KBM-7 (cell line): ENCODE measurements around the gene MYO16.

Experiments
- DNase-seq: peaks from one replicate; pipeline ENCODE4 v3.0.0-alpha.2; 2015
- in situ Hi-C: fragments of 300-500 bp; cut with MboI; formaldehyde crosslinking; loops from 2 replicates; pipeline ENCODE4 v1.14.3; 2020; ENCODE audit warnings: low sequenced_read_pairs, low pct_unique_long_range_greater_than_20kb, mixed read lengths

Gene MYO16

DNA sequence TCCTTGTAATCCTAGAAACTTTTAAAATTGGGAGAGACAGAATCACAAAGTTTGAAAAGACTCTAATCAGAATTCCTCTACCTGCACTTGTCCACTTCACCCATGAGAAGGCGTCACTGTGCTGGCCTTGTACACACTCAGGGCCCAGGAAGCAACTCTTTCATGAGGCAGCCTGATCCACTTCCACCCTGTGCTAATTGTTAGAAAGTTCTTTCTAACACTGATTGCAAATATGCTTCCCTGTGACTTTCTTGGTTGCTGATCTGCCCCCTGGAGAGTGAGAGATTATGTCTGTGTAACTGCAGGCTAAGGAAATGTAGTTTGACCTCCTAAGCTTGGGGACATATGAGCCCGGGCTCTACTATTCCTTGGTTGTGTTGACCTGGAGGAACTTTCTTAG, 494.6 kb downstream of the MYO16 start:
- DNase-seq, result no peak
- in situ Hi-C loops, result no loop called here

DNA sequence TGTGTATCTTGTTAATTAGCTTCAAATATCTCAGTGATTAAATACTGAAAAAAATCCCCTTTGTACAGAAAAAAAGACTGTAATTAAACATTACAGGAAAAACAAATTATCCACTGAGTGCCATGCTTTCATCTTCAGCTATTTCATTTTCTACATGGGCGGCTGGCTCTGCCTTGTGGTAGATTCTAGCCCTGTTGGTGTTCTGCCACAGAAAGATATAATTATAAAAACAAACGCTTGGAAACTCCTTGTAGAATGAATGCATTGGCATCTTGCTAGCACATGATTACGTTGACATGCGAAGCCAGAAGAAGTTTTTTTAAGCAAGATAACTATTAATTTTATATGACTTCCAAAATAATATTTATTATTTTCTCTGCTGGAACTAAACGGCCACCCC, 496.8 kb downstream of the MYO16 start:
- no peak for DNase-seq
- in situ Hi-C loops, result no loop called here

DNA sequence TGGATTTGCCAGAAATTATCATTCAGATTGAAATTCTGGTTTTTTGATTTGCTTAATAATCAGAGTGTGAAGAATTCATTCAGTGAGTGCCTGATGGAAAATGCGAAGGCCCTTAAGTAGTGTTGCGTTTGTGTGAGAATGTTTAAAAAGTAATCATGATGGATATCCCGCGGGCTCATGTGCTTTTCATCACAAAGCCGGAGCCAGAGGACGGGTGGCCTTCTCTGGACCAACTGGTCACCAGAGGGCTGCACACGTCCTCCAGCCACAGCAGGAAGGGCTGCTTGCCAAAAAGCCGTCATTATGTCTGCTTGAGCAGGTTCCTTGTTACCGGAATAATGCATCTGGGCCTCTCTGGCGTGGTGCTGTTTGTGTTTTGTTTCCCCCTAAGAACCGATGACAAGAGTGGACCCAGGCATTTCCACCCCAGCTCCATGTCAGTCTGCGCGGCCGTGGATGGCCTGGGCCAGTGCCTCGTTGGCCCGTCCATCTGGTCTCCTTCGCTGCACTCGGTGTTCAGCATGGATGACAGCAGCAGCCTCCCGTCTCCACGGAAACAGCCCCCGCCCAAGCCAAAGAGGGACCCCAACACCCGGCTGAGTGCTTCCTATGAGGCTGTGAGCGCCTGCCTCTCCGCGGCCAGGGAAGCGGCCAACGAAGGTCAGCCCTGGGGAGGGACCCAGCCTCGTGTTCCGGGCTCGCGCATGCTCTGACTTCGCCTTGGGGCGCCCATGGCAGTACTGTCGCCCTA, 497.7 kb downstream of the MYO16 start:
- no peak for DNase-seq
- in situ Hi-C loops, result no loop called here

DNA sequence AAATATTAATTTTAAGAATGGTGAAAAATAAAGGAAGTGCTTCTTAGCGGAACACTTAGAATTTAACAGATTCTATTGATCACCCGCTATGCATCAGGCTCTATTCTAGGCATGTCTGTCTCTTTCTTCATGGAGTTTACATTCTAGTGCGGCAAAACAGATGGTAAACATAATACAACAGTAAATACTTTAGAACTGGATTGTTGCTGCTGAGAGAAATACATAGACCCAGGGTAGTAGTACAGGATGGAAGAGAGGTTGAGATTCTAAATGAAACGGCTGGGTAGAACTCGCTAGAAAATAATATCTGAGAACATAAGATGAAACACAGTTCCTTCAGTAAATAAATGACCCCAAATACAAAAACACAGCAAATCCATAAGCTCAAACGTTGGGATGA, 498.7 kb downstream of the MYO16 start:
- in situ Hi-C loops, result no loop called here
- no peak for DNase-seq

DNA sequence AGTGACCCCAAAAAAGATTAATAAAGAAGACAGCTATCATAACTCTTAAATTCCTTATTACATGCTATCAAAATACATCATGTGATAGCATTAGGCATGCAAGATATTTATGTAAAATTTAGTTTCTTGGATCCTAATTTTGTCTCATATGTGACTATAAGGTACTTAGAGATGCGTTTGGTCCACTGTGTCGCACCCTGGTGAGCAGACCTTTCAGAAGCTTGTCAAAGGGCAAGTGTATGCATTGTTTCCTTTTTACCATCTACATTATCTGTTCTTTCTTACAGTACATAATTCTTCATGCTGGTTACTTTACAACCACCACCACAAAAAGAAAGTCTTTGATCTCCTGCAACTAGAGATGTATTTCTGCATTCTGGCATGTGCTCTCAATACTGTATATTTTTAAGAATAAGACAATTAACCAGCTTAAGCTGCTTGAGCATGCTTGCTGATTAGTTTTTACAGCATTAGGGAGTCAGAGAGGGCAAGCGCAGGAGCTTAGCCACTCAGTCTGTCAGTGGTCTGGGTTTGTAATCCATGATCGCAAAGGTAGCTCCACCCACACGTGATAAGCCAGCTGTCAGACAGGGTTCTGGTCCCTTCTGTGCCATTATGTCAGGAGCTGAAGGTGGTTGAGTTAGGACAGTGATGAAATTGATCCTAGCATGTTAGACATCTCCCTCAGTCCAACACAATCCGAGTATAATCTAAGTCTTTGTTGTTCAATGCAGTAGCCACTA, 500.9 kb downstream of the MYO16 start:
- DNase-seq, result no peak
- in situ Hi-C loops, result no loop called here

DNA sequence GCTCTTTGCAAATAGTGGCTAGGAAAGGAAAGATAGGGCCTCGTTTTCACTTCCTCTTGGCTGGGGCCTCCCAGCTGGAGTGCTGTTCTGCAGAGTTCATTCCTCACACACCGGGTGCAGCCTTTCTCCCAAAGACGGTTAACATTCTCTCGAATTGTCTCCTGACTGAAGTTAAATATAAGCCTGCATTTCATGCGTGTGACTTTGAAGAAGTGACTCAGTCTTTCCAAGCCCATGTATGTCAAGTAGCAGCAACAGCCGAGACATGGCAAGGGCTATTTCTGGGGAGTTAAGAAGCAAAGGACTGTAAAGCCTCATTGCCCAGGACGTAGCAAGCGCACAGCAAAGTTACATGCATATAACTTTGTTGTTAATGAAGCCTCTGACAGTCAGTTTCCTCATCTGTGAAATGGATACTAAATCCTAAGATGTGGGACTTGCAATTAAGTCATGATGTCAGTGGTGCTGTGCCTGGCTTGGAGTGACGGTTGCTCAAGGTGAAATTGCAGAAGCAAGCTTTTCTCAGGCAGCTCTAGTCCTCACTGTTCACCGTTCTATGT, 502.4 kb downstream of the MYO16 start:
- in situ Hi-C loops, result no loop called here
- DNase-seq, result peak; percentile 80

DNA sequence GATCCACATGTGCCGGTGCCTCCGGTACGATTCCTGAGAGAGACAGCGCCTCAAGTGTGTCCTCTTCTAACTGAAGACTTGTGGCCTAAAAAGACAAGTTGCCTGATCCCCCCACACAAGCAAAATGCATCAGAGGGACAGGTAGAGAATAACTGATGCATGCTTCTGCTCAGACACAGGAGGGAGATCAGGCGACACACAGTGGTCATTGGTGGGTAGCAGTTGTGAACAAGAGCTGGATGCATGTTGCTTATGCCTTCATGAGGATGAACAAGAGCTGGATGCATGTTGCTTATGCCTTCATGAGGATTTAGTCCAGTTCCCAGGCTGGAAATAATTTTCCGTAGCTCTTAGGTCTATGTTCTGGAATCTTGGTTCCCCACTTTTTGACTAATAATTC, 505.6 kb downstream of the MYO16 start:
- in situ Hi-C loops, result no loop called here
- DNase-seq, result no peak

DNA sequence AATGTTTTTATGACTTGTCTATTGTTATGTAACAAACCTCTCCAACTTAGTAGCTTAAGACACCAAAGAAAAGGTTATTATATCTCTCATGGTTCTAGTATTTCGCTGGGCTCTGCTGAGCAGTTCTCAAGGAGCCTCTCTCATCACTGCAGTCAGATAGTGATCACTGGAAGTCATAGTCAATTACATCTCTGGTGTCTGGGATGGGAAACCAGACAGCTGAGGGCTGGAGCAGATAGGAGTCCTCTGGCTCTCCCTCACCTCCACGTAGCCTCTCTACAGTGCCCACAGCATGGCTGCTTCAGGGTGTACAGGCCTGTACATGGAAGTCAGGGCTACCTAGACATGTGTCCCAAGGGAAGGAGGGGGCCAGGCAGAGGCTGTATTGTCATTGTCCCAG, 507.5 kb downstream of the MYO16 start:
- in situ Hi-C loops, result no loop called here
- no peak for DNase-seq

DNA sequence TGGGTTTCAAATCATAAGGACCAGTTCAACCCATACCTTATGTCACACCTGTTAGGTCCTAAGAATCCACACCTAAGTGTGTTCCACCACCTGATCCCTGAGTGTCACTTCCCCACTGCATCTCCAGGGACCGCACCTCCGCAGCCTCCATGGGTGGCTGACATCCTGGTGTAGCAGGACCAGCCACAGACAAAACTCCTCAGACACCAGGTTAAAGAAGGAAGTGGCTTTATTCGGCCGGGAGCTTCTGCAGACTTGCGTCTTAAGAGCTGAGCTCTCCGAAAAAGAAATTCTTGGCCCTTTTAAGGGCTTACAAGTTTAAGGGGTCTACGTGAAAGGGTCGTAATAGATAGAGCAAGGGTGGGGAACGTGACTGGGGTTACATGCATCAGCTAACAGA, 509.9 kb downstream of the MYO16 start:
- DNase-seq, result no peak
- in situ Hi-C loops, result no loop called here

DNA sequence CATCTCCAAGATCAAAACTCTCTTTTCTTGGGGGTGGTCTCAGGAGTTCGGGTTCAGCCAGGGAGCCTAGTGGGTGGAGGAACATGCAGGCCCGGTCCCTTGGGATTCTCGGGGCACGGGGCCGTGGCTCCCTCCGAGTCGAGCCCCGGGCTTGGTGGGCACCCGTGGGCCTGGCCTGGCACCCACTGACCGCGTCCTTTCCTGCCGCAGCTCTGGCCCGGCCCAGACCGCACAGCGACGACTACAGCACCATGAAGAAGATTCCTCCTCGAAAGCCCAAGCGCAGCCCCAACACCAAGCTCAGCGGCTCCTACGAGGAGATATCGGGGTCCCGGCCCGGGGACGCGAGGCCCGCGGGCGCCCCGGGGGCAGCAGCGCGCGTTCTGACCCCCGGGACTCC, 510.6 kb downstream of the MYO16 start:
- DNase-seq, result no peak
- in situ Hi-C loops, result no loop called here

DNA sequence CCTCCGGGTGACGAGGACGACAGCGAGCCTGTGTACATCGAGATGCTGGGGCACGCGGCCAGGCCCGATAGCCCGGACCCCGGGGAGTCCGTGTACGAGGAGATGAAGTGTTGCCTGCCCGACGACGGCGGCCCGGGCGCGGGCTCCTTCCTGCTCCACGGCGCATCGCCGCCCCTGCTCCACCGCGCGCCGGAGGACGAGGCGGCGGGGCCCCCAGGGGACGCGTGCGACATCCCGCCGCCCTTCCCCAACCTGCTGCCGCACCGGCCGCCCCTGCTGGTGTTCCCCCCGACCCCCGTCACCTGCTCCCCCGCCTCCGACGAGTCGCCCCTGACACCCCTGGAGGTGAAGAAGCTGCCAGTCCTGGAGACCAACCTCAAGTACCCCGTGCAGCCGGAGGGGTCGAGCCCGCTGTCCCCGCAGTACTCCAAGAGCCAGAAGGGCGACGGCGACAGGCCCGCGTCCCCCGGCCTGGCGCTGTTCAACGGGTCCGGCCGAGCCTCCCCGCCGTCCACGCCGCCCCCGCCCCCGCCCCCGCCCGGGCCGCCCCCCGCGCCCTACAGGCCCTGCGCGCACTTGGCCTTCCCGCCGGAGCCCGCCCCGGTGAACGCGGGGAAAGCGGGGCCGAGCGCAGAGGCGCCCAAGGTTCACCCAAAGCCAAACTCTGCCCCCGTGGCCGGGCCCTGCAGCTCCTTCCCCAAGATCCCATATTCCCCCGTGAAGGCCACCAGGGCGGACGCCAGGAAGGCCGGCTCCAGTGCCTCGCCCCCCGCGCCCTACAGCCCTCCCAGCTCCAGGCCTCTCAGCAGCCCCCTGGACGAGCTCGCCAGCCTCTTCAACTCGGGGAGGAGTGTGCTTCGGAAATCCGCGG, 511.3 kb downstream of the MYO16 start:
- no peak for DNase-seq
- in situ Hi-C loops, result no loop called here

DNA sequence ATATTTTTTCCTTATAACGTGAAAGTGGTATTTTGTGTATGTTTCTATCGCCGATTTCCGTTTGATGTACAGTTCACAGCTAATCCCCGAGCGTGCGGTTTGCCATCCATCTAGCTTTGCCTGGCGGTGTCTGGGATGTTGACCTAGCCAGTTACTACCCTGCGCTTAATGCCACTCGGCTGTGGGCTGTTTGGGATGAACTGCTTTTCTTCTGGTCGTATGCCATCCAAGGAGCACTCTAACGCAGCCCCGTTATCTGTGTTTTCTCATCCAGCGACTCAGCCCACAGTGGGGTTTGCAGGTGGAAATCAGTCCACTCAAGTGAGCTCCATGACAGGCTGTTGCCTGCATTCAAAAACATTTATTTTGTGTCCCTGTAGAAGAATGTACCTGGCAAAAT, 512.3 kb downstream of the MYO16 start:
- in situ Hi-C loops, result no loop called here
- DNase-seq, result no peak

DNA sequence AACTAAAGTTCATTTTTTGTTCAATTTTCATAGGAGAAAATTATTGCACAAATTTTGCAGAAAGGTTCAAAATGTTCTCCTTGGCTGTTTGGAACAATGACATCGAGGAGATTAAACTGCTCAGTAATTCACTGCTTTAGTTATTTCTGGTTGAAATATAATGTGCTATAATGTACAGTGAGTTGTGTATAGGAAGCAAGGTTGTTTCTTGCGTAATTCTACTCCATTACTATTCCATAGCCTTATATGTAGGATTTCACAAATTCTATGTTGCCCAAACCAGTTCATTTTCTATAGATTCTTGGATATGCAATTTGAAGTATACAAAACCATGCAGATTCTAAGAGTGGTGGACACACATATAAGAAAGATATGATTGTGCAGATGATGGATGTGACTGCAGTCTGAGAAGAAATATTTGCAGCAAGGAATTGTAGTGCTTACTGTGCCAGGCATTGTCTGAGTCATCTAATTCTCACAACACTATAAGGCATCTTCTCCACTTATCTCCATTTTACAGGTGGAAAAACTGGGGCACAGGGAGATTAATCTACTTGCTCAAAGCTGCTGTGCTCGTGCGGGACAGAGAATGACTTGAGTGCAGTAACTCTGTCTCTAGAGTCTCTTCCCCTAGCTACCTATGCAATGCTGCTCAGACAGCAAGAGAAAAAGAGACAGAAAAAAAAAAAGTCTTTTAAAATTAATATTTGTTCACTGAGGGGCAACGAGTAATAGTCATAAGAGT, 515.5 kb downstream of the MYO16 start:
- in situ Hi-C loops, result no loop called here

DNA sequence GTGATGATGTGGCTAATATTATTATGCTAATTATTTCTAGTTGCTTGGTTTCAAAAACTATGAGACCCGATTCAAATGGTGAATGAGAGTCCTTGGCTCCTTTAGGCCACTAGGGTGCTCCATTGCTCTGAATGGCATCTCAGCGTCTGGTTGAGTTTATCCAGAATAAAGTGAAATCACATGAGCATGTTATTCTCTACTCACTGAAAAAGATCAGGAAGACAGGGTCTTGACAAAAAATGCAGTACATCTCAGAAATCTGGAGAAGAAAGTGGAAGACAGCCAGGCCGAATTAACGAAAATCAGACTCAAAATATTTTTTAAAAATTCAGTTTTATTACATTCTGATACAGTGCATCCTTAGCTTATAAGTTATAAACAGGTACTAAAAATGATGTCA, 516.2 kb downstream of the MYO16 start:
- DNase-seq, result peak; percentile 32
- in situ Hi-C loops, result no loop called here

More for the DNA sequence above, 515.5 kb downstream of the MYO16 start:
- DNase-seq, result no peak

DNA sequence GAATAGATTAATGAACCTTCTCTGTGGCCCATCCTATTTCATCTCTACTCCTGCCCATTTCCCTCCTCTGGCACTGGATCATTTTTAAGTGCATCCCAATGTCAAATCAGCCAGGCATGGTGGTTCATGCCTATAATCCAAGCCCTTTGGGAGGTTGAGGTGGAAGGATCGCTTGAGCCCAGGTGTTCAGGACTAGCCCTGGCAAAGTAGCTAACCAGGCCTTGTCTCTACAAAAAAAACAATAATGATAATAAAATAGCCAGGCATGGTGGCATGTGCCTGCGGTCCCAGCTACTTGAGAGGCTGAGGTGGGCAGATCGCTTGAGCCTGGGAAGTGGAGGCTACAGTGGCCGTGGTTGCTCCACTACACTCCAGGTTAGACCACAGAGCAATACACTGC, 517.0 kb downstream of the MYO16 start:
- no peak for DNase-seq
- in situ Hi-C loops, result no loop called here

DNA sequence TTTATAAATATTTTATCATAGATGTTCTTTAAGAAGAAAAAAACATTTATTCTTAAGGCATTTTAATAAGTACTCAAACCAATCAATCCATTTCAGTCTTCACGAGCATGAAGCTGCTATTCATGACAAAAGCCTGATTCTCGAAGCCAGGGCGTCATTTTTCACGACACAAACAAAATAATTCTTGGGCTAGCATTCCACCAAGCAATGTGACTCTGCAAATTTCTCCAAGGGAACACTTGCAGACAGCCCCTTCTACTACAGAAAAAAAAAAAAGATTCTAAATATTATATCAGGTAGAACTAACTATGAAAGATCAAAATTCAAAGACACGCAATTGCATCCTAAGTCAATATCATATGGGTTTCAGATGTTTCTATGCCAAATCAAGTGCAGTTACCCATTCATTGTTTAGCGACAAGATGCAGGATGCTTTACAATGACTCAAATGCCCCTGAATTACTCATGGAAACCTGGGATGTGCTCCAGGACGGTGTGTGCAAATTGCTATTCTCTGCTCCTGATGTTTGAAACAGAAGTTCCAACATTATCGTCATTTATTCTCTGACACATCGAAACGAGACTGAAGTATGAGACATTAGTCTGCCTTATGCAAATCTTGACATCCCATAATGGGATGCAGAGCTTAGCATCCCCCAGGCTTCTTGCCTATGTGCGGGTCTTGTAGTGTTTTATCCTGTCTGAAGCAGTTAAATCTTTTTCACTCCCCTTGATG, 517.7 kb downstream of the MYO16 start:
- in situ Hi-C loops, result no loop called here
- DNase-seq, result no peak

DNA sequence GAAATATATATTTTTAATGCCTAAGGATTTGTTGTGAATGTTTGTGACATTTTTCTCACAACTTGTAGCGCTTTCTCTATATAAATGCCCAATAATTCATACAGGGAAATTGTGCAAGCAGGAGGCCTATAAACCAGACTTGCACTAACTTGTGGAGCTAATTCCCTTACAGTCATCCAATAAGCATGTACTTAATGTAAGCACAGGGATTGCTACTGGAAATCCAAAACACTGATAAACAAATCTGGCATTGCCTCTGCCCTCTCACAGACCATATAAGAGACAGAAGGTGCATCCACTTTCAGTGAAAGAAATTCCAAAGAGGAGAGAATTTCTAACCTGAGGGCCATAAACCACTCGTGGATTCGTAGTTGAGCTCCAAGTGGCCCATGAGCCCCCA, 518.8 kb downstream of the MYO16 start:
- no peak for DNase-seq
- in situ Hi-C loops, result no loop called here

DNA sequence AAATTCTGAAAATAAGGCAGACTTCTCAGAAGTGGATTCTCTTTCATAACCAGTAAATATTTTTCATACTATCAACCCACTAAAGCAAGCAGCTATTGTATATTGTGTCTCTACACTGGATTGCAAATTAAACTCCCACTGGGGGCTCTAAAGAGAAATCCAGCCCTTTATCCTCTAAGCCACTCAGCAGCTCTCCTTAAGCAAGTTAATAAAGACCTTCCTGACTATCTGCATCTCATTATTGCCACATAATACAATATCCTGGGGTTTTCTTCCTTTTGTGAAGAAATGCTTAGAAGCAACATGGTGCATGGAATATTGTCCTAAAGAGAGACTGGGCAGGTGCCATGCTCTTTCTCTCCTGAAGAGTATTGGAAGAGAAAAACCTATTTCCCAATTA, 521.3 kb downstream of the MYO16 start:
- no peak for DNase-seq
- in situ Hi-C loops, result loop anchor here (25.0 kb wide), 1 partner anchor 962 kb away; no protein-coding TSS in a partner anchor
